Islet of Langerhans (tissue), 1 donor: ENCODE results near the gene SLC26A5.

ENCODE experiments used
- FAIRE-seq: peaks from one replicate; lab custom pipeline; 2011; peaks lifted over from hg19 to GRCh38; lab: Jason Lieb, UNC

The SLC26A5 gene

DNA sequence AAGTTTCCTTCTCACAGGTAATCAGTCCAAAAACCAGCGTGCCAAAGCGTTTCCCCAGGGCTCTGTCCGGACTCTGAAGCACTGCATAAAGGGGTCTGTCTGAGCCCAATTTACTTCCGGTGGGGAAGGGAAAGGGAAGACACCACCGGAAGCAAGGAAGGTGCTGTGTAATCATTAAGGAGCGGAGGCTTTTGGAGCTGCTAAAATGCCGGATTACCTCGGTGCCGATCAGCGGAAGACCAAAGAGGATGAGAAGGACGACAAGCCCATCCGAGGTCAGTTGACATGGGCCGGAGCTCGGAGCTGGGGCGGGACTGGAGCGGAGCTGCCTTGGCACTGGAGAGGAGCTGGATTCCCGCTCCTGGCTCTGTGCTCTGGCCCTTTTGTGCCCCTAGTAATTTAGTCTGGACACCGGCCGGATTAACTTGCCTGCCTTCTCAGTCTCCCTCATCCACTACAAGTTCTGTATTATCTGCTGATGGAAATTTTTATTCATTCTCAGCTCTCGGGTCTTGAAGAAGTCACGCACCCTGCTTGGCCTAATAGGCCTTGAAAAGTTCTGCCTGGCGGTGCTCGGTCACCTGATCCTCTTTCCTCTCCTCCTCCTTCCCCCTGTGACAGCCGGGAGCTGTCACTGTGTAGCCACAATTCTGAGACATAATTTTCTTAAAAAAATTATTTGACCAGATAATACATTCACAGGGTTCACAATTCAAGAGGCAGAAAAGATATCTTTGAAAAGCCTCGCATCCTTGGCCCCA, 98.3 kb downstream of the SLC26A5 start, which contains the start of gene PSMC2:
Gene PSMC2, plus strand, starts transcription at position 137 of the 761 bp plus-strand sequence. Its CDS starts 69 bp downstream, at position 206.
- no peak for FAIRE-seq

DNA sequence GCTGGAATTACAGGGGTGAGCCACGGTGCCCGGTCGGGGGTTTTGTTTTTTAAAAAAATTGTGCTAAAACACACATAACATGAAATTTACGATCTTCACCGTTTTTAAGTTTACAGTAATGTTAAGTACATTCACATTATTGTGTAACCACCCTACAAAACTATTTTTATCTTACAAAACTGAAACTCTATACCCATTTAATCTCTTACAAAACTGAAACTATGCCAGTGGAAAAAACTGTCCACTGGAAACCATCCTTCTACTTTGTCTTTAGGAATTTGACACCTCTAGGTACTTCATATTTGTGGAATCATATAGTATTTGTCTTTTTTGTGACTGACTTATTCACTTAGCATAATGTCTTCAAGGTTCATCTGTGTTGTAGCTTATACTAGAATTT, 99.6 kb downstream of the SLC26A5 start:
- no peak for FAIRE-seq

DNA sequence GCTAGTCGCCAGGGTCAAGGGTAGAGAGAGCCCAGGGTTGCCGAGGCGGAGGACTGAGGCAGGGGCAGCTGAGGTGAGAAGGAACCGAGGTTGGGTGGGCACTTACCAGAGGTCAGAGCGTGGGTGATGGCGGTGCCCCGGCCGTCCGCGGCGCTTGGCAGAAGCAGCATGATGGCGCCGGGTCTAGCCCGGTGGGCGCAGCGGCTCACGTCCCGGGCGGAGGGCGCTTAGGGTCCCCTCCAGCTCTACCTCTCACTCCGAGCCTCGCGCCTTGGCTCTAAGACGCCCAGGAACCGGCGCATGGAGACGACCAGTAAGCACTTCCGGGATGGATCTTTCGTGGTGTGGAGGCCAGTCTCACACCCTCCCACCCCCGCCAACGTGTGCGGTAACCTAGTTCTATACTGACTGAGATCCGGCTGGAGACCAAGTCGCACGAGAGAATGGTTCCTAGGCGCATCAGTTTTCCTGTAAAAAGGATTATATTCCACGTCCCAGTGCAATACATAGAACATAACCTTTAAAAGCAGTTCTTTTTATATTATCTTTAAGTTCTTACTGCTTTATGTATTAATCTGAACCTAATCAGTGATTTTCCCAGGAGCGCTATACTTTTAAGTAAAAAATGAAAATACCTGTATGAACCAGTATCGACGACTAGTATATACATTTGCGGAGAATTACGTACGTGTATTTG, 101.4 kb downstream of the SLC26A5 start, which contains the start of gene DNAJC2:
Gene DNAJC2, minus strand, starts transcription at position 315 of the 697 bp plus-strand sequence. Its CDS starts 145 bp downstream, at position 170.
- FAIRE-seq = no peak

DNA sequence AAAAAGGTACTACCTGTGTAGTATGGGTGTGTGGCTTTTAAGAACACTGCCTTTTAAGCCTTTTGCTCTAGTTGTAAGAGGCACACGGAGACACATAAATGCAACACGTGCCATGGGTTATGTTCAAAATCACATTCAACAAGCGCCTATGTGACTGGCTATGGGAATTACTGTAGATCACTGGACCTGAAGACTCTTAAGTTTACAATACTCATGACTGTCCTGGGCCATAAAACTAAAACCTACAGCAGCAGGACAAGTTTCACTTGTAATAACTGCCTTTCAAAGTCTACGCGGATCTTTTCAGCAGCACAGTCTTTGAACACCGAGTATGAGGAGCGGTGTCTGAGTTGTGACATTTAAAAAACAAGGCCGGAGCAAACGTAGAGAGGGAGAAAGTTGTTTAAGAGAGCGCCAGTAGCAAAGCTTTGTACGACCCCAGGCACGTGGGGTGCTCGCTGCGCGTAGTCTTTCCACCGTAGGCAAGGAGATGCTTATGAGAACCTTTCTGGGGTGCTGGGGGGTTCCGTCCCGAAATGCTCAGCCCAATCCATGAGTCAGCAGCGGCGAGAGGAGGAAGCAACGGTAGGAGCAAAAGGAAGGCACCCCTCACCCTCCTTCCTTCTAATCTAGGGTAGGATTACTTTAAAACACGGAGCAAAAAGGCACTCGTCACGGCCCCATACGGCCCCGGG, 102.1 kb downstream of the SLC26A5 start:
- FAIRE-seq = no peak

DNA sequence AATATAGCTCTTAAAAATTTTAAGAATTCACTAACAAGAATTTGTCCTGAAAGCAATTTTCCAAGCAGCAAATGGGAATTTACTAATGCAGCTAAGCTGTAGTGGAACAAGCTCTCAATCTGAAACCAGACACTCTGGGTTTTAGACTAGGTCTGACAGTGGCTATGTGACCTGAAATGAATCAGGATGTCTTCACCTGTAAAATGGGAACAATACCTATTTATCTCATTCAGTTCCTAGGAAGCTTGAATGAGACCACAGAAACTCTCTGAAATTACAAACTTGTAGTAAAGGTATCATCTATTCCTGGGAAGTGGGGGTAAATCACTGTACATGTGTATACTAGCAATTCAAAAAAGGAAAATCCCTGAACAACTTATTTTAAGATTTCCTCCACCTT, 102.7 kb downstream of the SLC26A5 start:
- no peak for FAIRE-seq

DNA sequence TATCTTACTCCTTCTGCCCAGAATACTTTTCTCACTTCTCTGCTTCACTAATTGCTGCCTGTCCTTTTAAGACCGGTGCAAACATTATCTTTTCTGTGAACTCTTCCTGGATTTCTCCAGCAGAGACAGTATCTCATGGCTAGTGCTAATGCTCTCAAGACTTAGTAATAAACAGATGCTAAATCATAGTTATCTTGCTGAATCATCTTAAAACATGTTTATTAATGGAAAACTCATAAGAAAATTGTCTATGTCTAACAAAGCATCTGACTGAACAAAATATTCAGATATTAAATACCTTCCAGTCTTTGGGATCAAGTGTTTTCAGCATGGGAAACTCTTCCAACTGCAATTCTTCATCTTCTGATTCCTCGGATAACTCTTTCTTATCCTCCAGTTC, 104.5 kb downstream of the SLC26A5 start:
- no peak for FAIRE-seq

DNA sequence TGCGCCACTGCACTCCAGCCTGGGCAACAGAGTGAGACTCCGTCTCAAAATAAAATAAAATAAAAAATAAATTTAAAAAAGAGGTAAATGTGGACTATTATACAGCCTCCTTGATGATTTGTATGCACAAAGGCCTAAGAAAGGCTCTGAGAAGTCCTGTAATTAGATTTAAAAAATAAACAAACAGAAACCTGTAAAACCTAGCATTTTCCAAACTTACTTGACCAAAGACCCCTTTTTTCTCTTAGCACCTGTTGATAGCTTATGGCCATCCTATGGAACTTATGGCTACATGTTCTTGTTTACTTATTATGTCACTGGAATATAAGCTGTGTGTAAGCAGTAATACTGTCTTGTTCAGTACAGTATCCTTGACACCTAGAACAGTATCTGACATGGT, 107.1 kb downstream of the SLC26A5 start:
- FAIRE-seq = no peak

DNA sequence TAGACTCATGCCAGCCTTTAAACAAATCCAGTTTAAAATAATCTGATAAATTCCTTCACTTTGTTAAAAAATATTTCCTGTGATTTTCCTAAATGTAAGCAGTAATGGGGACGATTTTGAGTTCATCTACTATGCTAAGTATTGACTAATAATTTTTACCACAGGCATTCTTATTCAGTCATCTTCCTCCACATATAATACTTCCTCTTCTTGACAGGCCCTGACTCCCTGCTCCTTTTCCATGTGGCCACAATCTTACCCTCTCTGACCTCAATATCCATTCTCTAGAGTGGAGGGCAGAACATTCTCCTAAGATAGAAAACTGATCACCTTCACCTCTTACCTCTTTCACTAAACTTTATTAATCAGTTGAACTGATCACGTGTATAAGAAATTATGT, 109.2 kb downstream of the SLC26A5 start:
- FAIRE-seq = no peak

DNA sequence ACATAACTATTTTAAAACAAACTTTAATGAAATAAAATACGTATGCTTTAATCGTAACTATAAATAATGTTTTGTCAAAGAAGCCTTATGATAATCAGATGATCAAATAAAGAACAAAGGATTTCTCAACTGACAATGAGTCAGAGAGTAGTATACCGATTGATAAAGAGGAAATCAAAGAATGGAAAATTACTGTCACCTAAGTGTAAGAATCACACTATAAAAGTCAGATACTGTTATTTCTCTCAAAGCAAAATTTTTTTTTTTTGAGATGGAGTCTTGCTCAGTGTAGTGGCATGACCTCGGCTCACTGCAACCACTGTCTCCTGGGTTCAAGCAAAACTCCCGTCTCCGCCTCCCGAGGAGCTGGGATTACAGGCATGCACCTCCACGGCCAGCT, 120.3 kb downstream of the SLC26A5 start:
- no peak for FAIRE-seq
